ENCODE results near the gene SRRT. TPM values are rescaled to one million over a fixed set of nuclear protein-coding genes. Genes with fewer than 3 reads are reported as not detected.

SRRT gene
- 10 to 100 TPM; 44.9 to 87.3 (median 60.9) TPM for total RNA-seq

GRCh38 chr7:100874577-100875355, at the start of gene SRRT:
Gene SRRT (plus strand): TSS chr7:100875103. CDS start chr7:100875591, 488 bp downstream.
- DNase-seq (ENCODE audit: low spot score): peak; percentile 95
- peak in 2 of 3 donors; percentile 45 to 53 for TF ChIP-seq CTCF (IDR thresholded peaks at IDR 0.05)
- ATAC-seq (ENCODE audit: low FRiP score): peak; percentile 93

- no peak for TF ChIP-seq CTCF (IDR thresholded peaks at IDR 0.05)
- DNase-seq (ENCODE audit: low spot score): no peak
- no peak for ATAC-seq (ENCODE audit: low FRiP score)
Observed at GRCh38 chr7:100825215-100825671, 49.7 kb upstream of the SRRT start.

GRCh38 chr7:100825751-100826513, 49.0 kb upstream of the SRRT start:
- DNase-seq (ENCODE audit: low spot score) (no peak), ATAC-seq (ENCODE audit: low FRiP score) (no peak)
- no peak for TF ChIP-seq CTCF (IDR thresholded peaks at IDR 0.05)

- ATAC-seq (ENCODE audit: low FRiP score): peak; percentile 38
- DNase-seq (ENCODE audit: low spot score): no peak
- no peak for TF ChIP-seq CTCF (IDR thresholded peaks at IDR 0.05)
Observed at GRCh38 chr7:100826514-100827329, 48.2 kb upstream of the SRRT start.

- DNase-seq (ENCODE audit: low spot score): peak; percentile 55
- TF ChIP-seq CTCF (IDR thresholded peaks at IDR 0.05): no peak
- peak; percentile 84 for ATAC-seq (ENCODE audit: low FRiP score)
Observed at GRCh38 chr7:100827330-100828226, 47.3 kb upstream of the SRRT start, which contains the start of gene EPHB4. Gene EPHB4 (minus strand): TSS chr7:100827523. CDS start chr7:100827030, 493 bp downstream.

Data from omental fat pad (tissue), 4 donors.